ENCODE results near the gene SNCAIP. TPM values are rescaled to one million over a fixed set of nuclear protein-coding genes. Genes with fewer than 3 reads are reported as not detected.

SNCAIP gene
- total and polyA plus RNA-seq, 2 of the 4 experiments (the other 2 are of a cell fraction): 15.3 to 19.0 TPM

- DNase-seq (no peak), ATAC-seq (ENCODE audit: low read depth) (no peak)
- dilution Hi-C loops (cut with HindIII; ENCODE audit: low sequenced_read_pairs, unreplicated experiment) (no loop called here), intact Hi-C loops (cut with micrococcal nuclease) (no loop called here), in situ Hi-C loops (cut with MboI; ENCODE audit: low sequenced_read_pairs) (no loop called here)
- Histone ChIP-seq H3K56ac (ENCODE audit: extremely low read depth, insufficient read depth, low read length) (no peak overlapping the region), H2AFZ (replicated peaks; ENCODE audit: low read length, poor library complexity) (no peak overlapping the region), H3K79me1 (ENCODE audit: low read depth in 1 of 2, low read length in 2 of 2) (no peaks in the 10 kb centered on the region), H4K20me1 (ENCODE audit: insufficient read depth, low read length) (no peaks in the 10 kb centered on the region), H3K4me2 (ENCODE audit: low read depth, low read length) (no peak overlapping the region), H3K27me3 (ENCODE audit: control insufficient read depth, insufficient read depth, low read length) (no peaks in the 10 kb centered on the region; the same call in 1 of the 2 replicates), H3K4me3 (ENCODE audit: insufficient read depth, low read depth, low read length) (no peak overlapping the region), H3K4ac (ENCODE audit: low read depth, low read length) (no peak overlapping the region), H3K14ac (replicated peaks; ENCODE audit: low read depth, low read length) (no peak overlapping the region), H2BK120ac (ENCODE audit: low read depth, low read length) (no peak overlapping the region), H4K5ac (ENCODE audit: low read depth, low read length) (no peak overlapping the region), H3K9me1 (ENCODE audit: insufficient read depth, low read length) (no peaks in the 10 kb centered on the region), H3K23ac (ENCODE audit: low read depth, low read length) (no peak overlapping the region), H3K36me3 (ENCODE audit: control insufficient read depth, insufficient read depth, low read length) (no peaks in the 10 kb centered on the region), H3K18ac (ENCODE audit: low read depth, low read length) (no peak overlapping the region), H2BK15ac (ENCODE audit: low read depth, low read length) (no peak overlapping the region), H2BK5ac (ENCODE audit: low read depth, low read length, poor library complexity, severe bottlenecking) (no peak overlapping the region), H2AK5ac (ENCODE audit: low read depth, low read length) (no peak overlapping the region), H4K91ac (ENCODE audit: insufficient read depth, low read depth, low read length) (no peak overlapping the region), H3K9ac (ENCODE audit: low read depth, low read length) (no peak overlapping the region; the same call in 1 of the 2 replicates), H2BK20ac (ENCODE audit: low read depth, low read length) (no peak overlapping the region), H2AK9ac (replicated peaks; ENCODE audit: low read depth, low read length, poor library complexity) (no peak overlapping the region), H3K9me3 (ENCODE audit: control insufficient read depth, insufficient read depth, low read length) (no peaks in the 10 kb centered on the region), H3K4me1 (ENCODE audit: control insufficient read depth, insufficient read depth, low read length) (no peaks in the 10 kb centered on the region; the same call in 1 of the 2 replicates), H3K27ac (ENCODE audit: insufficient read depth, low read length) (no peak overlapping the region), H4K8ac (ENCODE audit: low read depth in 2 of 2, low read length in 2 of 2) (no peak overlapping the region)
- 80% methylated on average over 1 of the region's 6 CpGs; no CpG with 5 or more reads in 1 of the 2 experiments for whole genome bisulfite sequencing, 2 experiments (ENCODE audit: extremely low coverage in 2 of 2, insufficient read length in 1 of 2)
- ChIA-PET POLR2A (ENCODE audit: unreplicated experiment) (no interaction called here), CTCF (no interaction called here)
- BruUV-seq (replicated peaks): no TSS peak
- TF ChIP-seq RAD21 (IDR thresholded peaks at IDR 0.05; ENCODE audit: low read length): no peak
These were observed 14.3 kb upstream of the SNCAIP start for GRCh38 chr5:122297587-122298298.

Measured in IMR-90 (cell line).